SK-N-MC (cell line): ENCODE data around the gene LRRC40.

Experiments used
- DNase-seq: peaks from one replicate; pipeline ENCODE4 v3.0.0-alpha.2; 2011; ENCODE audit warnings: low read depth, low spot score
- H3K27ac ChIP-seq: fragments of 200-600 bp; sonication (generic); 2 replicates; pipeline ENCODE4 v1.5.1; 2016; ENCODE audit warnings: mixed run types
- H3K36me3 ChIP-seq: fragments of 200-600 bp; sonication (generic); 2 replicates; pipeline ENCODE4 v1.6.1; 2017; ENCODE audit warnings: antibody characterized with exemption, low read length, mixed read lengths; ENCODE audit not compliant: insufficient read depth
- H3K4me3 ChIP-seq: fragments of 200-600 bp; sonication (generic); 2 replicates; pipeline ENCODE4 v1.5.1; 2016
- H3K9ac ChIP-seq: fragments of 200-600 bp; sonication (generic); 2 replicates; pipeline ENCODE4 v1.8.0; 2017; ENCODE audit warnings: mixed run types, mixed read lengths; ENCODE audit not compliant: insufficient read length
- H3K9me3 ChIP-seq: fragments of 200-600 bp; sonication (generic); 2 replicates; pipeline ENCODE4 v1.6.1; 2017; ENCODE audit warnings: low read depth, mild to moderate bottlenecking, antibody characterized with exemption, low read length, moderate library complexity, mixed read lengths
- EZH2 ChIP-seq: fragments of 200-600 bp; sonication (generic); IDR thresholded peaks from one replicate; pipeline ENCODE4 v1.6.1; 2017; ENCODE audit warnings: antibody characterized with exemption
- FOXP2 ChIP-seq: optimal IDR thresholded peaks from 2 replicates; pipeline ENCODE3; 2011; ENCODE audit warnings: mild to moderate bottlenecking, moderate library complexity; ENCODE audit not compliant: insufficient read depth; ENCODE audit errors: extremely low read length, control extremely low read depth
- POLR2AphosphoS5 ChIP-seq: IDR thresholded peaks from 2 replicates; pipeline ENCODE4 v1.6.1; 2012; ENCODE audit warnings: mild to moderate bottlenecking, low read depth, low read length, borderline replicate concordance

LRRC40 gene

GRCh38 chr1:70117046-70117445 lies 88.3 kb downstream of the LRRC40 start:
- no peaks in the 10 kb centered on the region for H3K9me3 ChIP-seq

GRCh38 chr1:70115315-70115714 lies 90.1 kb downstream of the LRRC40 start:
- H3K4me3 ChIP-seq: no peak overlapping the region
- H3K9ac ChIP-seq: no peak overlapping the region
- no peak overlapping the region for H3K27ac ChIP-seq
- no peaks in the 10 kb centered on the region for H3K9me3 ChIP-seq
- no peaks in the 10 kb centered on the region for H3K36me3 ChIP-seq
- no peak for TF ChIP-seq EZH2
- no peak for TF ChIP-seq POLR2AphosphoS5
- no peak for TF ChIP-seq FOXP2
- DNase-seq: no peak

More at GRCh38 chr1:70117046-70117445, 88.3 kb downstream of the LRRC40 start:
- Histone ChIP-seq H3K4me3 (no peak overlapping the region), H3K36me3 (no peaks in the 10 kb centered on the region), H3K9ac (no peak overlapping the region), H3K27ac (no peak overlapping the region)
- no peak for TF ChIP-seq FOXP2
- TF ChIP-seq POLR2AphosphoS5: no peak
- TF ChIP-seq EZH2: no peak
- no peak for DNase-seq

DNA sequence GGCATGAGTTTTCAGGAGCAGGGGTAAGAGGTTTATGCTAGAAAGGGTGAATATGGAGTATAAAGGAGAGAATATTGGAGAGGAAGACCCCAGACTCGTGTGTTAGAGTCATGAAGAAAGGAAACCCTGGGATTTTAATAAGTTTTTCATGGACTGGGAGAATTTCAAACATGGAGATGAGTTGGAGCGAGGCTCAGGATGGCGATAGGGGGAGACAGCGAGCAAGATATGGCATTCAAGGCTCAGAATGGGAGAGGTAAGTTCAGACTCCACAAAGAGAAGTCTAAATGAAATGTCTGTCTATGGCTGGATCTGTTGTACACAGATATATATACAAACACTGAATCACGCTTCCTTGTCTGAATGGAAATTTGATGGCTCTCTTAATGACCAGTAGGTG lies 92.5 kb downstream of the LRRC40 start:
- Histone ChIP-seq H3K27ac (no peak overlapping the region), H3K9me3 (no peaks in the 10 kb centered on the region), H3K4me3 (no peak overlapping the region), H3K36me3 (no peaks in the 10 kb centered on the region), H3K9ac (no peak overlapping the region)
- no peak for TF ChIP-seq FOXP2
- TF ChIP-seq POLR2AphosphoS5: no peak
- no peak for TF ChIP-seq EZH2
- no peak for DNase-seq

DNA sequence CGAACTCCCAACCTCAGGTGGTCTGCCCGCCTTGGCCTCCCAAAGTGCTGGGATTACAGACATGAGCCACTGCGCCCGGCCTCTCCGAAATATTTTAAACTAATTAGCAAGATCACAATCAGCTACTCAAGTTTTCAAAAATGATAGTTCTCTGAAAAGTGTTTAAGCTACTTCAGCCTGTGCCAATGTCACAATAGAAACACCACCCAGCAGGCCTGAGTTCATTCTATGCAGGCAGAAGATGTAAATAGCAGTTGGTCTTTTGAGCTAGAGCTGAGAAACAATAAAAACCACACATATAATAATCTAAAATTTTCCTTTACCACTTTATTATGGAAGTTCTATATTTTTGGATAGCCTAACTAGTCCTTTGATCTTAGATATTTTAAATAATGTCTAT lies 96.1 kb downstream of the LRRC40 start:
- Histone ChIP-seq H3K36me3 (no peaks in the 10 kb centered on the region), H3K27ac (no peak overlapping the region), H3K9ac (no peak overlapping the region), H3K4me3 (no peak overlapping the region), H3K9me3 (no peaks in the 10 kb centered on the region)
- TF ChIP-seq POLR2AphosphoS5 (no peak), EZH2 (no peak), FOXP2 (no peak)
- no peak for DNase-seq

DNA sequence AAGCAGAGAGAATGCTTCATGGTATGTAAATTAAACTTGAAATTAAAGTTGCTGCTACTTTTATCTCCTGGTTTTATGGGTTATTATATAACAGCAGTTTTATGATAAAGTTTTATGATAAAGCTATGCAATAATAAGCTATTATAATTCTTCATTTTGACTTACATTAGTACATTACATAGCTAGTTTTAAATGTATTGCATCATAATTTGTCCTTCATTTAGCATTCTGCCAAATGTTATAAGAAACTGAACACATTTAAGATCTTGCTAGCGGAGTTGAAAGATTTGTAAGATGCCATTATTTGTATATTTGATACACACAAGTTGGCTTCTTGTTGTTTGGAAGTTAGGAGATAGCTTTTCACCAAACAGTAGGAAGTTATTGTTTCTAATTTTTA lies 101.6 kb downstream of the LRRC40 start:
- H3K27ac ChIP-seq: no peak overlapping the region
- DNase-seq: no peak
- H3K9me3 ChIP-seq: no peaks in the 10 kb centered on the region
- H3K4me3 ChIP-seq: no peak overlapping the region
- TF ChIP-seq POLR2AphosphoS5 (no peak), FOXP2 (no peak), EZH2 (no peak)
- no peak overlapping the region for H3K9ac ChIP-seq
- H3K36me3 ChIP-seq: no peaks in the 10 kb centered on the region

DNA sequence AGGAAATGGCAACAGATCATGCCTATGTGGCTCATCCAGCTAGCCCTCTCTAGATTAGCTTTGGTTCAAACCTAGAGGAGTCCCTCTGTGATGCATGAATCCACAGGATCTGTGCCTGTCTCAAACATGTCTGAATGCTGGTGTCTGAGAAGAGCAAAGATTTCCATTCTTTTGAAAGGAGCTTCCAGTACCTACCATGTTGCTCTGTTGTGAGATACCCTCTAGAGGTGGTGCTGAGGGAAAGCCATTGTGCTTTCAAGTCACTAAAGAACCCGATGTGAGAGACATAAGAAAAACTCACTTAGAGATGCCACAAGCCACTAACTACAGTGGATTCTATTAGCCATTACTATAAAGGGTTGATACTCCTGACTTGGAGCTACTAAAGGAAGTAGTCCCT lies 103.6 kb downstream of the LRRC40 start:
- no peaks in the 10 kb centered on the region for H3K9me3 ChIP-seq
- no peak overlapping the region for H3K9ac ChIP-seq
- no peaks in the 10 kb centered on the region for H3K36me3 ChIP-seq
- no peak overlapping the region for H3K4me3 ChIP-seq
- no peak for TF ChIP-seq POLR2AphosphoS5
- TF ChIP-seq EZH2: no peak
- TF ChIP-seq FOXP2: no peak
- no peak overlapping the region for H3K27ac ChIP-seq
- DNase-seq: no peak

DNA sequence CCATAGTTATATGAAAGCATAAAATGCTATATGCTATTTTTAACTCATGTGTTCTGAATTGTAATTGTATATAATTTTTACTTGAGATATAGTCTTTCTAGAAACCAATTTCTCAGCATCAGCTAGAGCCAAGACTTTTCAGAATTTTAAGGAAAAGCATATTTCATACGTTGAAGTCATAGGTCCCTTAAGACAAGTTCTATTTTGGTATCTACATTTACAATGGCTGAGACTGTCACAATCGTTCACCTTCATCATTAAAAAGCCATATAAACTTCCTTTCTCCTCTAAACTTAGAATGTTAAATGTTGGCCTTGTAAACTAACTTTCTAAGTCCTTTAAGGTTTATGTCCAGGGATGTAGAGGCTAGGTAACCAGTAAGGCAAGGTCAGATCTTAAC lies 104.1 kb downstream of the LRRC40 start:
- Histone ChIP-seq H3K9me3 (no peaks in the 10 kb centered on the region), H3K9ac (no peak overlapping the region), H3K36me3 (no peaks in the 10 kb centered on the region), H3K27ac (no peak overlapping the region), H3K4me3 (no peak overlapping the region)
- no peak for TF ChIP-seq EZH2
- TF ChIP-seq POLR2AphosphoS5: no peak
- TF ChIP-seq FOXP2: no peak
- DNase-seq: no peak
